GM12892 (cell line): ENCODE results near the gene HOXA7.

Experiments
- POLR2A ChIP-seq: IDR thresholded peaks from 2 replicates; pipeline ENCODE4 v1.6.1; 2011; ENCODE audit warnings: low read depth, low read length, control low read depth
- POLR2AphosphoS5 ChIP-seq: IDR thresholded peaks from 2 replicates; pipeline ENCODE4 v1.6.1; 2011; ENCODE audit warnings: low read depth, low read length, control low read depth
- TAF1 ChIP-seq: IDR thresholded peaks from 2 replicates; pipeline ENCODE4 v1.6.1; 2011; ENCODE audit warnings: low read depth, mild to moderate bottlenecking, control low read depth, low read length, borderline replicate concordance

DNA sequence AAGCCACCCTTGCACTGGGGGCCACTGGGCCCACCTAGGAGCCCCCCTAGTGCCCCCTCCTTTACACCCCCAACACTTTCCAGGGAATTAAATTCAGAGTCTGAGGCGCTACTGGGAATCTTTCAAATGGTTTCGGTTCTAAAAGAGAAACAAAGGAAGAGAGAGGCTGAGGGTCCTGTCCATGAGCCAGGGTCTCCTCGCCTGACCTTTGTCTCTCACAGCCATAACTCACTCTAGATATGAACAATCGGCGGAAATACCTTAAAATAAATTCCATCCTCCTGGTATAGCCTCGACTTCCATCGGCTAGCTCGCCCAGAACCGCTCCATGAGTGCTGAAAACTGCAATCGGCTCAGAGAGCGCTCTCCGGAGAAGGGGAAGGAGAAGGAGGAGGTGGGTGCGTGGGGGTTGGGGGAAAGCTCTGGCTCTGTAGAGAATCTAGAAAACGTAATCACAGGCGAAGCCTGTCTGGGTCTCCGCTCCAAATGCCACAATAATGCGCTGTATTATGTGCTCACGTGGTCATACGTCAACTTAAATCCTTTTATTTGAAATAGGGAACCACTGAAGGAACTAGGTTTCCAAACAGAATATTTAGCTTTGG lies 38.5 kb downstream of the HOXA7 start:
- no peak for TF ChIP-seq POLR2AphosphoS5
- no peak for TF ChIP-seq POLR2A
- no peak for TF ChIP-seq TAF1
